Endodermal cell (in vitro differentiated cells): ENCODE data around the gene JPH2. TPM values are rescaled to one million over a fixed set of nuclear protein-coding genes. Genes with fewer than 3 reads are reported as not detected.

Experiments
- DNase-seq: peaks from one replicate; pipeline ENCODE4 v3.0.0-alpha.2; 2017
- H3K27ac ChIP-seq: 2 replicates; pipeline ENCODE4 v1.5.1; 2013; ENCODE audit warnings: mild to moderate bottlenecking, low read depth, low read length, moderate library complexity
- H3K27me3 ChIP-seq: 2 replicates; pipeline ENCODE4 v1.6.1; 2013; ENCODE audit warnings: mild to moderate bottlenecking, low read length, moderate library complexity; ENCODE audit not compliant: insufficient read depth, control insufficient read depth, poor library complexity, severe bottlenecking
- H3K36me3 ChIP-seq: 2 replicates; pipeline ENCODE4 v1.7.0; 2013; ENCODE audit warnings: mild to moderate bottlenecking, low read length, moderate library complexity; ENCODE audit not compliant: control insufficient read depth, insufficient read depth
- H3K4me1 ChIP-seq: one replicate; pipeline ENCODE4 v1.7.0; 2013; ENCODE audit warnings: low read length; ENCODE audit not compliant: control insufficient read depth, insufficient read depth
- H3K4me3 ChIP-seq: 2 replicates; pipeline ENCODE4 v1.5.1; 2013; ENCODE audit warnings: mild to moderate bottlenecking, low read length, moderate library complexity
- H3K9ac ChIP-seq: 2 replicates; pipeline ENCODE4 v1.6.1; 2013; ENCODE audit warnings: mild to moderate bottlenecking, low read length, moderate library complexity; ENCODE audit not compliant: poor library complexity, severe bottlenecking; ENCODE audit errors: extremely low read depth
- H3K9me3 ChIP-seq: 2 replicates; pipeline ENCODE4 v1.6.1; 2013; ENCODE audit warnings: mild to moderate bottlenecking, low read length, moderate library complexity; ENCODE audit not compliant: control insufficient read depth
- H3K27ac Mint-ChIP-seq: 2 replicates; pipeline ENCODE4 v1.8.0; 2020; ENCODE audit warnings: mixed read lengths
- H3K27me3 Mint-ChIP-seq: 2 replicates; pipeline ENCODE4 v1.8.0; 2021; ENCODE audit warnings: mild to moderate bottlenecking, mixed read lengths; ENCODE audit not compliant: insufficient read depth
- H3K36me3 Mint-ChIP-seq: 2 replicates; pipeline ENCODE4 v1.8.0; 2020; ENCODE audit warnings: low read depth, mixed read lengths
- H3K4me1 Mint-ChIP-seq: 2 replicates; pipeline ENCODE4 v1.8.0; 2020; ENCODE audit warnings: mixed read lengths
- H3K4me3 Mint-ChIP-seq: 2 replicates; pipeline ENCODE4 v1.8.0; 2020; ENCODE audit warnings: mild to moderate bottlenecking, moderate library complexity, mixed read lengths
- H3K9me3 Mint-ChIP-seq: 2 replicates; pipeline ENCODE4 v1.8.0; 2020; ENCODE audit warnings: mild to moderate bottlenecking, mixed read lengths
- WGBS, 2 experiments: methylation state at CpG; one replicate each; pipeline versions ENCODE4 v1.1.5 to v1.1.7; 2013; ENCODE audit warnings: missing lambda C conversion rate in 2 of 2, mixed read lengths in 1 of 2; ENCODE audit not compliant: insufficient coverage in 1 of 2, insufficient read length in 1 of 2; 5-methylcytosine and 5-hydroxymethylcytosine counted together
- total RNA-seq, 2 donors: library from RNA; stranded (reverse); fragmentation: NEBNext Ultra II Directional in 1 of 2; extraction: Animal tissue kit (Norgen Biotek cat#: 25700) in 1 of 2; gene quantifications; 2 replicates in 1 of 2; 3 replicates in 1 of 2; pipeline ENCODE4 v1.2.1, GENCODE V29; 2021
- TF ChIP-seq, protein P1 (sequence below): fragments of 200-600 bp; sonication (generic); conservative IDR thresholded peaks from 2 replicates; pipeline ENCODE4 v1.5.0; 2021; ENCODE audit warnings: antibody characterized with exemption, mild to moderate bottlenecking

The JPH2 gene
- total RNA-seq, 2 donors from 2014 or later = 0.86 to 1.0 TPM

DNA sequence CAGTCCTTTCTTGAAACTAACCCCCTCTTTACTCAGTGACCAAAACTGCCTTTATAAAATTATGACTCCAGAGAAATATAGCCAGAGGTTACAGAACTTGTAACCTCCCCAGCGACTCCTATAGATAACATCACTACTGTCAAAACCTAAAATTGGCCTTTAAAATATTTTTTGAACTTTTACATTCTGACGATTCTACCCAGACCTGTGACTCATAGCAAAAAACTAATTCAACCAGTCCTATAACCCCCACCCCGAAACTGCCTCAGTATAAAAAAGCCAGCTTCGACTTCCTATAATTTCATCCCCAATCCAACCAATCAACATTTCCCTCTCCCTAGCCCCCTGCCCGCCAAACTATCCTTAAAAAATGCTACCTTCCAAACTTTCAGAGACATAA lies 13.9 kb downstream of the JPH2 start:
- TF ChIP-seq, protein P1, sequence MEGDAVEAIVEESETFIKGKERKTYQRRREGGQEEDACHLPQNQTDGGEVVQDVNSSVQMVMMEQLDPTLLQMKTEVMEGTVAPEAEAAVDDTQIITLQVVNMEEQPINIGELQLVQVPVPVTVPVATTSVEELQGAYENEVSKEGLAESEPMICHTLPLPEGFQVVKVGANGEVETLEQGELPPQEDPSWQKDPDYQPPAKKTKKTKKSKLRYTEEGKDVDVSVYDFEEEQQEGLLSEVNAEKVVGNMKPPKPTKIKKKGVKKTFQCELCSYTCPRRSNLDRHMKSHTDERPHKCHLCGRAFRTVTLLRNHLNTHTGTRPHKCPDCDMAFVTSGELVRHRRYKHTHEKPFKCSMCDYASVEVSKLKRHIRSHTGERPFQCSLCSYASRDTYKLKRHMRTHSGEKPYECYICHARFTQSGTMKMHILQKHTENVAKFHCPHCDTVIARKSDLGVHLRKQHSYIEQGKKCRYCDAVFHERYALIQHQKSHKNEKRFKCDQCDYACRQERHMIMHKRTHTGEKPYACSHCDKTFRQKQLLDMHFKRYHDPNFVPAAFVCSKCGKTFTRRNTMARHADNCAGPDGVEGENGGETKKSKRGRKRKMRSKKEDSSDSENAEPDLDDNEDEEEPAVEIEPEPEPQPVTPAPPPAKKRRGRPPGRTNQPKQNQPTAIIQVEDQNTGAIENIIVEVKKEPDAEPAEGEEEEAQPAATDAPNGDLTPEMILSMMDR = no peak
- H3K9me3 Mint-ChIP-seq = peaks cover 2% of the 10 kb centered on the region
- Histone ChIP-seq H3K36me3 (no peaks in the 10 kb centered on the region), H3K9me3 (no peaks in the 10 kb centered on the region), H3K27me3 (no peaks in the 10 kb centered on the region), H3K9ac (no peak overlapping the region), H3K27ac (no peak overlapping the region), H3K4me1 (no peaks in the 10 kb centered on the region), H3K4me3 (no peak overlapping the region)
- WGBS, 2 experiments = 88 to 91% methylated on average over 4 to 5 of the region's 5 CpGs
- no peak for DNase-seq
- peaks cover 4% of the 10 kb centered on the region for H3K27me3 Mint-ChIP-seq
- H3K4me1 Mint-ChIP-seq = no peaks in the 10 kb centered on the region
- no peak overlapping the region for H3K4me3 Mint-ChIP-seq
- no peak overlapping the region for H3K27ac Mint-ChIP-seq
- no peaks in the 10 kb centered on the region for H3K36me3 Mint-ChIP-seq

DNA sequence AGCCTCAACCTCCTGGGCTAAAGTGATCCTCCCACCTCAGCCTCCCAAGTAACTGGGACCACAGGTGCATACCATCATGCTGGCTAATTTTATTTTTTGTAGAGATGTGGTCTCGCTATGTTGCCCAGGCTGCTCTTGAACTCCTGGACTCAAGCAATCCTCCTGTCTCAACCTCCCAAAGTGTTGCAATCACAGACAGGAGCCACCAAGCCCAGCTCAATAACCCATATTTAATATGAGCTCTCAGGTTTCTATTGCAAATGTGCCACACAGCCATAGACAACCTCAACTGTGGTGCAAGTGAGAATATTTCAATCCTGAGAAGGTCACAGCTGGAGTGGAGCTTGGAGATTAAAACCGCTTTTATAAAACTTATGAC lies 14.4 kb downstream of the JPH2 start:
- 100% methylated on average over 1 to 2 of the region's 2 CpGs for WGBS, 2 experiments
- Mint-ChIP-seq H3K27ac (no peak overlapping the region), H3K4me3 (no peak overlapping the region), H3K4me1 (no peaks in the 10 kb centered on the region), H3K36me3 (no peaks in the 10 kb centered on the region), H3K9me3 (peaks cover 2% of the 10 kb centered on the region), H3K27me3 (peaks cover 4% of the 10 kb centered on the region)
- no peaks in the 10 kb centered on the region for H3K36me3 ChIP-seq
- DNase-seq = no peak
- H3K9ac ChIP-seq = no peak overlapping the region
- no peak overlapping the region for H3K4me3 ChIP-seq
- H3K9me3 ChIP-seq = no peaks in the 10 kb centered on the region
- TF ChIP-seq, protein P1 = no peak
- H3K27ac ChIP-seq = no peak overlapping the region
- H3K4me1 ChIP-seq = no peaks in the 10 kb centered on the region
- no peaks in the 10 kb centered on the region for H3K27me3 ChIP-seq

DNA sequence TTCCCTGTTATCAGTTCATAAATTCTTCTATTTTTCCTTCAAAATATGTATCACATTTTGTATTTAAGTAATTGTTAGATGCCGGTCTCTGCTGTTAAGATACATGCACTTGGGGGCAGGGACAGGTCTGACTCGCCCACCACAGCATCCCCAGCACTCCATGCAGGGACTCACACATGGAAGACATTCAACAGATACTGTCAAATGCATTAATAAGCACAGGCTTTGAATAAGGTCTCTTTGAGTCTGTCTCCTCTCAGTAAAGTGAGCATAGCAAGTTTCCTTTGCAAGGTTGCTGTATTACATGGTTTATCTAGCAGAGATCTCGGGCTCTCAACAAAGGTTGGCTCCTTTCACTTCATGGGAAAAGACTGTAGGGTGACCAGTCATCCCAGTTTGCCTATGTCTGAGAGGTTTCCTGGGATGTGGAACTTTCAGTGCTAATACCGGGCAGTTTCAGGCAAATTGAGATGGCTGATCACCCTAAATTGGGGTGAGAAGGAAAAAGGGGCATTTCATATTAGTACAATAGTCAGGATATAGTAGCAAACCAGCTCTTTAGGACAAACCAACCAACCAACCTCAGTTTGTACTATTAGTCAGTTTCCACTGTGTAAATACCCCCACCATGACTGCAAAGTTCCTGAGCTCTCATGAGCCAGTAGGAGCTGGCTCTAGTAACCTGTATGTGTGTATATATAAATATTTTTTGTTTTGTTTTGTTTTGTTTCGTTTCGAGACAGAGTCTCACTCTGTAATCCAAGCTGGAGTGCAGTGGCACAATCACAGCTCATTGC lies 15.0 kb downstream of the JPH2 start:
- TF ChIP-seq, protein P1 = no peak
- Histone ChIP-seq H3K27ac (no peak overlapping the region), H3K9me3 (no peaks in the 10 kb centered on the region), H3K4me3 (no peak overlapping the region), H3K27me3 (no peaks in the 10 kb centered on the region), H3K4me1 (no peaks in the 10 kb centered on the region), H3K9ac (no peak overlapping the region), H3K36me3 (no peaks in the 10 kb centered on the region)
- no peak for DNase-seq
- WGBS, 2 experiments = 83 to 89% methylated on average over 3 to 6 of the region's 6 CpGs
- Mint-ChIP-seq H3K4me3 (no peak overlapping the region), H3K4me1 (no peaks in the 10 kb centered on the region), H3K36me3 (no peaks in the 10 kb centered on the region), H3K27me3 (peaks cover 4% of the 10 kb centered on the region), H3K27ac (no peak overlapping the region), H3K9me3 (peaks cover 2% of the 10 kb centered on the region)
